Kidney capillary endothelial cell (primary cell): Measurements from ENCODE around the gene ROR2.
"Not testable (repeated sequence)": the region's sequence is repeated elsewhere in the genome, so short reads cannot be mapped to it uniquely, and the experiment has no call there.

ENCODE experiments used
- DNase-seq: peaks from one replicate; pipeline ENCODE4 v3.0.0-alpha.2; 2018; ENCODE audit warnings: low spot score

The ROR2 gene

DNA sequence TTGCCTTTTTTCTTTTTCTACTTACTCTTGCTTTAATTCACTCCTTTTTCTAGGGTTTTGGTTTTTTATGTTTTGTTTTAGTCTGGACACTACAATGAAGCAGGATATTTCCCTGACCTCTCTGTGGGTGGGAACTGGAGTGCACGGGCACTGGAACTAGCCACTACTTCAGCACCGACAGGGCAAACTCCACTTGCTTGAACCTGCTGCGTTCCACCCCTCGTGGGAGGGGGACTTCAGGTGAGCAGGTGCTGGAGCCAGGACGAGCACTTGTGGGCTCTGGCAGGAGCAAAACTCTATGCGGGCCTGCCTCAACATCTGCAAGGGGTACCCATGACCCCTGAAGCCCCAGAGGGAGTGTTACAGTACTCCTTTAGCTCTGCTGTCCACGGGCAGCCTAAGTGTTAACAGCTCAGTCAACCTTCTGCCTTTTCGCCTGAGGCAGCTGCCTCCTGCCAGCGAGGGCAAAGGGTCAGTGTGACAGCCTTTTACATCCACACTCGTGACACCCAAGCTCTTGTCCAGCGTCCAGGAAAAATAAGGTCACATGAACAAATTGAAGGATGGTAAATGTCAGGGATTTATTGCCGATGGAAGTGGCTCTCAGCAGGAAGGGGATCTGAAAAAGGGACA is 382.3 kb downstream of the ROR2 start:
- DNase-seq, result no peak

- no peak for DNase-seq
These were observed 385.9 kb downstream of the ROR2 start for GRCh38 chr9:91564081-91564670.

DNA sequence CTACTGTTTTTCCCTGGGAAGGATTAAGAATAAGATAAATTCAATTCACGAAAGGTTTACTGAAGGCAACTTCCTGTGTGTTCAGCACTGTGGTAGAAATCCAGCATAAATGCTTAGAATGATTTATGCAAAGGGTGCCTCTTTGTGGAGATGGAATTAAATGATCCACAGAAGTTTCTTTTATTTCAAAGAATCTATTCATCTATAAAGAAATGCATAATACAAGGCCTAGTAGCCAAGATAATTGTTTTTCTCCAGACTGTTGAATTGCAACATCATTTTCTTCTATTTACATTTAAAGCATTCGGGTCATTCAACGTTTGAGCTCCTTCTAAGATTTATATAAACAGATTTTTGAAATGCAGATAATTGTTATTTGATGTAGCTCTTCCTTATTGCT is 387.6 kb downstream of the ROR2 start:
- no peak for DNase-seq

GRCh38 chr9:91560301-91560700 is 389.7 kb downstream of the ROR2 start:
- DNase-seq, result no peak

DNA sequence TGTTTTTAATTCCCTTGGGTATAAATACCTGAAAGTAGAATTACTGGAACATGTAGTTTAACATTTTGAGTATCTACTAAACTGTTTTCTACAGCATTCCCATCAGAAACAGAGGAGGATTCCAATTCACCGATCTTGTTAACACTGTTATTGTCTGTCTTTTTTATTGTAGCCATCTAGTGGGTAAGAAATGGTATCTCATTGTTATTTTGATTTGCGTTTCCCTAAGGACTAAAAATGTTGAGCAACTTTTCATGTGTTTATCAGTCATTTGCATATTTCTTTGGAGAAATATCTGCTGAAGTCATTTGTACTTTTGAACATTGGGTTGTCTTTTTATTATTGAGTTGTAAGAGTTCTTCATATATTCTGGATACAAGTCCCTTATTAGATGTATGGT is 391.1 kb downstream of the ROR2 start:
- DNase-seq, result no peak

DNA sequence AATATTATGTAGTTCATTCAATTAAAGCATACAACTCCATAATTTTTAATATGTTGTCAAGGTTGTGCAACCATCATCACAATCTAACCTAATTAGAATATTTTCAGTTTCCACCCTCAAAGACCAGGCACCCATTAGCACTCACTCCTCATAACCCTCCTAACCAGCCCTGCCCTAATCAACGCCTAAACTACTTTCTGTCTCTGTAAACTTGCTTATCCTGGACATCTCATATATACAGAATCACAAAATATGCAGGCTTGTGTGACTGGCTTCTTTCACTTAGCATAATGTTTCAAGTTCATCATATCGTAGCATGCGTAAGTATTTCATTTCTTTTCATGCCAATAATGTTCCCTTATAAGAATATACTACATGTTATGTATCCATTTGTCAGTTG is 391.6 kb downstream of the ROR2 start:
- DNase-seq, result no peak

GRCh38 chr9:91557327-91557726 is 392.7 kb downstream of the ROR2 start:
- DNase-seq, result no peak

GRCh38 chr9:91555132-91555531 is 394.9 kb downstream of the ROR2 start:
- no peak for DNase-seq

- no peak for DNase-seq
These were observed 400.9 kb downstream of the ROR2 start for GRCh38 chr9:91549177-91549576.

DNA sequence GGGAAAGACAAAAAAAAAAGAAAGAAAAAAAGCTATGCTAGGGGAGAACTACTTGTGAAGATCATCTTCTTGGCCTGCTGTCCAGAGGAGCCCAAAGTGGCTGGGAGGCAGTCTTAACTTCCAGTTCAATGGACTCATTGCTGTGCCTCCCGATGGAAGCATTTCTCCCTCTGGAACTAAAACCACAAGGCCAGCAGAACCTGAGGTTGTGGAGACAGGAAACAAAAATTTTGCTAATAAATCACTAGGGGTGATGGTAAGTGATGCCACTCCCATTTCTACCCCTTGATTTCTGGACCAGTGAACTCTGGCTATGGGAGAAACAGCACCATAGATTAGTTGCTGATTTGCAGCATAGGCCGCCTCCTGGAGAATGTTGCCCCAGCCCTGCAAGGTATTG is 402.9 kb downstream of the ROR2 start:
- no peak for DNase-seq

DNA sequence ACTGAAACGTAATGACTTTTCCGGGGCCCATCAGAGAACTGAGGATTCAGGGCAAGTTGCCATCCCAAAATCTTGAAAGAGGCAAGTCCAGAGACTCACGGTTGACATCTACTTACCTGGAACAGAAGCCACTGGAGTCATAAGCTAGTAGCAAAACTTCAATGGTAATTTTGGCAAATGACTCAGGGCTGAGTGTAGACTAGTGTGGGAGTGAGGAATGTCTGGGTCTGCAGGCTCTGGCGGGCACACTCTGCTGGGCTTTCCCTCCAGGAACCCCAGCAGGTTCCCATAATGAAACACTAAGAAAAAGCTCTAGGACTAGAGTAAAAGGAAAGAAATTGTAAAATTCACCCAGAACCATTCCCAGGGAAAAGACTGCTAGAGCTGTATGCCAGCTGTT is 403.5 kb downstream of the ROR2 start:
- no peak for DNase-seq

DNA sequence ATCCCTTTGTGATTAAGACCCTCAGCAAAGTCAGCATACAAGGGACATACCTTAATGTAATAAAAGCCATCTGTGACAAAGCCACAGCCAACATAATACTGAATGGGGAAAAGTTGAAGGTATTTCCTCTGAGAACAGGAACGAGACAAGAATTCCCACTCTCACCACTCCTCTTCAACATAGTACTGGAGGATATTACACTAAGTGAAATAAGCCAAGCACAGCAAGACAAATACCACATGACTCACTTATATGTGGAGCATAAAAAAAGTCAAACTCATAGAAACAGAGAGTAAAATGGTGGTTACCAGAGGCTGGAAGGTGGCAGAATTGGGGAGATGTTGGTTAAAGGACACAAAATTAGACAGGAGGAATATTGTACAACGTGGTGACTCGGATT is 408.3 kb downstream of the ROR2 start:
- no peak for DNase-seq

GRCh38 chr9:91540506-91540905 is 409.5 kb downstream of the ROR2 start:
- not testable (repeated sequence) for DNase-seq

DNA sequence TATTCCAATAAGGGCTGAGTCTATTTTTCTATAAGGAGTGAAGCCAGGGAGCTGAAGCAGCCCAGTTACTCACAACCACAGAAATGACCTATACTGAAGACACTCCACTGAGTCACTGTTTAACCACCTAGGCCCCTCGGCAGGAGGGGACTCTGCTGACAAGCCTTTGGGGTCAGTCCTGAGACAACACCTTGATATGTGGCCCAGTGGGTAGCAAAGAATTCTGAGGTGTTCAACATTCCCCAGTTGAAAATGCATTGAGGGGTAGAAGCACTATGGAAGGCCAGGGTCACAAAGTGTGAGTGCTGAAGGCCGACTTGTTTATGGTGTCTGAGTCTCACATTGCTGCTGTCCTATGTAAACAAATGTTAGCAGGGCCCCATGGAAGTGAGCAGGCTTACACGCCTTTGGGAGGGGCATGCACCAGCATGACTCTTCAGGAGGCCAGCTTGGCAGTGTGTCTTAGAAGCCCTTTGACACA is 413.8 kb downstream of the ROR2 start:
- DNase-seq, result no peak

DNA sequence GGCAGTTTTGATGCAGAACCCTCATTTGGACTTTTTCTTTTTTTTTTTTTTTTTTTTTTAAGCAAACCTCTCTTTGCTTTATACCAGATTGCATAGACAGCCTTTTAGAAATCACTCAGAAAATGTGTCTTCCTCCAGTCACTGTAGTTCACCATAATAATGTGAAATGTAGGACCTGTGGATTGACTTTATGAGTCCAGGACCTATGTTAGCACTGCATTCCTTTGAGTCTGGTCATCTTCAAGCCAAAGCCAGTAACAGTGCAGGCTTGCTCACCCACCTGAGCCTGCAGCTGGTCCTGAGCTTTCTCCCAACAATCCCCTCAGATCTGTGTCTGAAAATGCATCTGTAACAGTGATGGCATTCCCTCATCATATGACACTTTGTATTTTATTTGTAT is 415.7 kb downstream of the ROR2 start:
- no peak for DNase-seq

DNA sequence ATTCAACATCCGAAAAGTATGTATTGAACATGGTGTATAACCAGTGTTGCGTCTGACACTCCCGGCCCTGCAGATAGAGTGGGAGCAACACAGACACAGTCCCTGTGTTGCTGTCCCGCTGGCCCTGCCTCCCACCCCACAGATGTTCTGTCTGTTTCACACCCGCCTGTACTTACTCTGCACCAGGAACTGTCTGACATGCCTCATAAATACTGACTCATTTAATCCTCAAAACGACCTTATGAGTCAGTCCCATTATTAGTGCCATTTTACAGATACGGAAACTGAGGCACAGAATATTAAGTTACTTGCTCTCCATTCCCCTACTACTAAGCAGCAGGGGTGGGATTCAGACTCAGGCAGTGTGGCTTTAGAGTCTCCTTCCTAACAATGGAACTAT is 416.6 kb downstream of the ROR2 start:
- DNase-seq, result no peak

GRCh38 chr9:91532325-91532724 is 417.7 kb downstream of the ROR2 start:
- no peak for DNase-seq

DNA sequence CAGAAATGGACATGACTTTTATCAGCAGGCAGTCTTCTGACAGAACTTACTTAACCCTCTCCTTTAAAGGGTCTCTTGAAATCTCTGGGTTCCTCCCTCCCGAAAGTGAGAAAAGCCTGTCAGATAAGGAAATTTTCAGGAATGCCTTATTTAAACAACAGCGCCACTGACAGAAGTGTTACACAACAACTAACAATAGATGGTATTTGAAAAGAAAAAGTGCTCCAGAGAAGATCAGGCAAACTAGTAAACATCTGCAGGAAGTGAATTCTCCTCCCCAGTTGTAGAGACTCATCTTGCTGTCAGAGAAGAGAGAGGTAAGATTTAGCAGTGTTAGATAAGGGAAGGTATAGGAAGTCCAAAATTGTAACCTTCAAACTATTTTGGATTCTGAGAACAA is 419.2 kb downstream of the ROR2 start:
- no peak for DNase-seq

- DNase-seq, result no peak
These were observed 427.5 kb downstream of the ROR2 start for GRCh38 chr9:91522481-91522880.

GRCh38 chr9:91519520-91520277 is 430.3 kb downstream of the ROR2 start:
- no peak for DNase-seq

DNA sequence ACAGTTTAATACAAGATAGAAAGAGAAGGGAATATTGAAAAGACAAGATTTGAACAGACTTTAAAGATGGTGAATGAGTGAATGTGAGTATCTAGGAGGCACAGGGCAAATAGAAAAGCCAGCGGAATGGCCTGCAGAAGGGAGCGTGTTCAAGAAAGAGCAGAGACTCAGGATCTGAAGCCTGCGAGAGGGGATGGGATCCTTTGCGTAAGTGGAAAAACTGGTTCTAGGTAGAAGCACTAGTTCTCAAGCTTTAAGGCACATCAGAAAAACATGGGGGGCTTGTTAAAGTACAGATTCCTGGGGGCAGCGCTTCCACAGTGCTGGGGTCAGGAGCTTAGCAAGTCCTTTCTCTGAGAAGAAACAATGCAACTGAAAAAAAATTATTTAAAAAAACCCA is 431.6 kb downstream of the ROR2 start:
- no peak for DNase-seq

DNA sequence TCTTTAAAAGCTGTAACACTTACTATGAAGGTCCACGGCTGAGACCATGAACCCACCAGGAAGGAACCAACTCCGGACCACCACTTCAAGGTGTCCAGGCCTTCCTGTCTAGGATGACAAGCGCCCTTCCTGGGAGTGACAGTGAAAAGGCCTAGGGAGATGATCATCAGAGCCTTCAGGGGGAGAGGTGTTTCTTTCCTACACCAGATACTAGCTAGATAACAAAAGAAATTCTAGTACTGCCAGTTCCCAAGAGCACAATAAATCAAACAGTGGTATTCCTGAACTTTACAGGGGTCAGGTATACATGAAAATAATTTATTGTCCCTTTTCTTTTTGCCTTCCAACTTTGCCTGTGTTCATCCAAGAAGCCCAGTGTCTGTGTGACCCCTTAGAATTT is 432.2 kb downstream of the ROR2 start:
- DNase-seq, result no peak

GRCh38 chr9:91517332-91517731 is 432.7 kb downstream of the ROR2 start:
- DNase-seq, result not testable (repeated sequence)
